Measurements from ENCODE around the gene SMPD2.

GRCh38 chr6:109428889-109429477, 11.5 kb upstream of the SMPD2 start:
- TF ChIP-seq CTCF (IDR thresholded peaks at IDR 0.05) (no peak), POLR2A (IDR thresholded peaks at IDR 0.05) (no peak), POLR2AphosphoS5 (IDR thresholded peaks at IDR 0.05) (no peak)
